IMR-90 (cell line): ENCODE data around the gene TMPRSS3. TPM values are rescaled to one million over a fixed set of nuclear protein-coding genes. Genes with fewer than 3 reads are reported as not detected.

Source experiments
- ATAC-seq: fragments of 200-7000 bp; cut with Tn5 transposase; 2 replicates; pipeline ENCODE4 v1.9.1; 2020; ENCODE audit warnings: low read depth, mild to moderate bottlenecking, moderate library complexity
- BruUV-seq: library from RNA; stranded (reverse); fragments of 400-500 nt; replicated peaks from 2 replicates; lab custom pipeline; 2021; lab: Mats Ljungman, UMichigan
- CTCF ChIA-PET: fragments of 300-600 bp; formaldehyde crosslinking; extraction: SDS; loops from one replicate; lab custom pipeline; 2021; ENCODE audit warnings: antibody characterized with exemption; lab: Yijun Ruan, JAX
- POLR2A ChIA-PET: fragments of 300-600 bp; sonication (Branson Sonifier 250); formaldehyde crosslinking; loops from one replicate; lab custom pipeline; 2022; ENCODE audit warnings: antibody characterized with exemption; ENCODE audit not compliant: unreplicated experiment; lab: Charles Lee
- DNase-seq: peaks from one replicate; pipeline ENCODE4 v3.0.0; 2013
- H2AFZ ChIP-seq: replicated peaks from 2 replicates; pipeline ENCODE3; 2013; ENCODE audit warnings: low read length, mild to moderate bottlenecking; ENCODE audit not compliant: poor library complexity
- H2AK5ac ChIP-seq: 2 replicates; pipeline ENCODE4 v1.6.1; 2013; ENCODE audit warnings: low read depth, low read length, inconsistent platforms
- H2AK9ac ChIP-seq: replicated peaks from 2 replicates; pipeline ENCODE3; 2013; ENCODE audit warnings: mild to moderate bottlenecking, low read depth, low read length, moderate library complexity; ENCODE audit not compliant: poor library complexity
- H2BK120ac ChIP-seq: 2 replicates; pipeline ENCODE4 v1.6.1; 2013; ENCODE audit warnings: low read depth, low read length, inconsistent platforms
- H2BK15ac ChIP-seq: 3 replicates; pipeline ENCODE4 v1.6.1; 2013; ENCODE audit warnings: low read depth, low read length, inconsistent platforms
- H2BK20ac ChIP-seq: 2 replicates; pipeline ENCODE4 v1.6.1; 2013; ENCODE audit warnings: low read depth, mild to moderate bottlenecking, inconsistent platforms, low read length, moderate library complexity
- H2BK5ac ChIP-seq: 2 replicates; pipeline ENCODE4 v1.6.1; 2013; ENCODE audit warnings: mild to moderate bottlenecking, low read depth, low read length, inconsistent platforms; ENCODE audit not compliant: poor library complexity, severe bottlenecking
- H3K14ac ChIP-seq: replicated peaks from 2 replicates; pipeline ENCODE4 v1.6.1; 2013; ENCODE audit warnings: low read depth, low read length, inconsistent platforms
- H3K18ac ChIP-seq: 2 replicates; pipeline ENCODE4 v1.6.1; 2013; ENCODE audit warnings: low read depth, low read length, control low read depth
- H3K23ac ChIP-seq: 2 replicates; pipeline ENCODE4 v1.6.1; 2013; ENCODE audit warnings: low read depth, low read length, inconsistent platforms
- H3K27ac ChIP-seq: 2 replicates; pipeline ENCODE4 v1.5.1; 2013; ENCODE audit warnings: mild to moderate bottlenecking, control low read depth, low read length; ENCODE audit not compliant: insufficient read depth
- H3K27me3 ChIP-seq: 2 replicates; pipeline ENCODE4 v1.6.1; 2013; ENCODE audit warnings: low read length; ENCODE audit not compliant: control insufficient read depth, insufficient read depth
- H3K36me3 ChIP-seq: 2 replicates; pipeline ENCODE4 v1.6.1; 2013; ENCODE audit warnings: low read length, mixed read lengths; ENCODE audit not compliant: control insufficient read depth, insufficient read depth
- H3K4ac ChIP-seq: 2 replicates; pipeline ENCODE4 v1.6.1; 2013; ENCODE audit warnings: low read depth, low read length, inconsistent platforms
- H3K4me1 ChIP-seq: 2 replicates; pipeline ENCODE4 v1.6.1; 2013; ENCODE audit warnings: low read length, mixed read lengths; ENCODE audit not compliant: control insufficient read depth, insufficient read depth
- H3K4me2 ChIP-seq: 2 replicates; pipeline ENCODE4 v1.6.1; 2013; ENCODE audit warnings: low read depth, mild to moderate bottlenecking, control low read depth, low read length, moderate library complexity
- H3K4me3 ChIP-seq: 2 replicates; pipeline ENCODE4 v1.5.1; 2013; ENCODE audit warnings: low read depth, mild to moderate bottlenecking, control low read depth, low read length, moderate library complexity; ENCODE audit not compliant: insufficient read depth
- H3K56ac ChIP-seq: 2 replicates; pipeline ENCODE4 v1.6.1; 2013; ENCODE audit warnings: low read length, inconsistent platforms; ENCODE audit not compliant: insufficient read depth; ENCODE audit errors: extremely low read depth
- H3K79me1 ChIP-seq, 2 experiments: 2 replicates each; pipeline ENCODE4 v1.6.1; 2013; ENCODE audit warnings: low read length in 2 of 2, inconsistent platforms in 1 of 2, low read depth in 1 of 2
- H3K9ac ChIP-seq: 2 replicates; pipeline ENCODE4 v1.6.1; 2013; ENCODE audit warnings: low read depth, low read length, control low read depth
- H3K9me1 ChIP-seq: 2 replicates; pipeline ENCODE4 v1.6.1; 2013; ENCODE audit warnings: low read length, inconsistent platforms; ENCODE audit not compliant: insufficient read depth
- H3K9me3 ChIP-seq: 2 replicates; pipeline ENCODE4 v1.6.1; 2013; ENCODE audit warnings: low read length; ENCODE audit not compliant: control insufficient read depth, insufficient read depth
- H4K20me1 ChIP-seq: 2 replicates; pipeline ENCODE4 v1.6.1; 2013; ENCODE audit warnings: low read length, inconsistent platforms; ENCODE audit not compliant: insufficient read depth
- H4K5ac ChIP-seq: 2 replicates; pipeline ENCODE4 v1.6.1; 2013; ENCODE audit warnings: mild to moderate bottlenecking, low read depth, low read length, control low read depth
- H4K8ac ChIP-seq, 2 experiments: 2 replicates each; pipeline ENCODE4 v1.6.1; 2013; ENCODE audit warnings: low read depth in 2 of 2, low read length in 2 of 2, control low read depth in 1 of 2, inconsistent platforms in 1 of 2
- H4K91ac ChIP-seq: 2 replicates; pipeline ENCODE4 v1.6.1; 2013; ENCODE audit warnings: low read depth, low read length, inconsistent platforms; ENCODE audit not compliant: insufficient read depth
- BHLHE40 ChIP-seq: fragments of 150-350 bp; IDR thresholded peaks from 2 replicates; pipeline ENCODE4 v1.6.1; 2016; ENCODE audit warnings: mild to moderate bottlenecking, low read depth, low read length
- CEBPB ChIP-seq: IDR thresholded peaks from 2 replicates; pipeline ENCODE4 v1.6.1; 2012; ENCODE audit warnings: low read depth, low read length, improper control_type of control experiment
- FOS ChIP-seq: fragments of 150-350 bp; IDR thresholded peaks from 2 replicates; pipeline ENCODE4 v1.6.1; 2016; ENCODE audit warnings: low read depth, low read length
- MXI1 ChIP-seq: IDR thresholded peaks from 2 replicates; pipeline ENCODE4 v1.6.1; 2012; ENCODE audit warnings: low read depth, mild to moderate bottlenecking, low read length, moderate library complexity, borderline replicate concordance
- RFX5 ChIP-seq: IDR thresholded peaks from 2 replicates; pipeline ENCODE4 v1.8.0; 2012; ENCODE audit warnings: low read depth, mild to moderate bottlenecking, low read length, moderate library complexity
- WGBS, 2 experiments: methylation state at CpG; one replicate each; pipeline versions ENCODE4 v1.1.5 to v1.1.7; 2013; ENCODE audit warnings: missing lambda C conversion rate in 2 of 2; ENCODE audit not compliant: insufficient read length in 1 of 2; ENCODE audit errors: extremely low coverage in 2 of 2; 5-methylcytosine and 5-hydroxymethylcytosine counted together
- dilution Hi-C: fragments of 300-500 bp; cut with HindIII; formaldehyde crosslinking; loops from one replicate; pipeline ENCODE4 v1.14.3; 2018; ENCODE audit warnings: low sequenced_read_pairs; ENCODE audit not compliant: unreplicated experiment
- in situ Hi-C: fragments of 300-500 bp; cut with MboI; formaldehyde crosslinking; loops from 3 replicates; pipeline ENCODE4 v1.14.3; 2019; ENCODE audit warnings: low sequenced_read_pairs, inconsistent platforms, mixed read lengths
- intact Hi-C: fragments of 100-400 bp; cut with micrococcal nuclease; formaldehyde crosslinking; loops from 2 replicates; pipeline ENCODE4 v1.10.0; 2022
- polyA plus RNA-seq, 3 experiments: library from polyadenylated mRNA; depleted of rRNA; stranded (reverse); fragments of >200 nt; gene quantifications; 2 replicates each; pipeline ENCODE4 v1.2.3, GENCODE V29; 2012; ENCODE audit warnings: low replicate concordance in 1 of 3
- total RNA-seq: library from RNA; depleted of rRNA; stranded (reverse); fragments of >200 nt; gene quantifications from 2 replicates; pipeline ENCODE4 v1.2.3, GENCODE V29; 2012

TMPRSS3 gene
- total and polyA plus RNA-seq, 2 of the 4 experiments (the other 2 are of a cell fraction): not detected

DNA sequence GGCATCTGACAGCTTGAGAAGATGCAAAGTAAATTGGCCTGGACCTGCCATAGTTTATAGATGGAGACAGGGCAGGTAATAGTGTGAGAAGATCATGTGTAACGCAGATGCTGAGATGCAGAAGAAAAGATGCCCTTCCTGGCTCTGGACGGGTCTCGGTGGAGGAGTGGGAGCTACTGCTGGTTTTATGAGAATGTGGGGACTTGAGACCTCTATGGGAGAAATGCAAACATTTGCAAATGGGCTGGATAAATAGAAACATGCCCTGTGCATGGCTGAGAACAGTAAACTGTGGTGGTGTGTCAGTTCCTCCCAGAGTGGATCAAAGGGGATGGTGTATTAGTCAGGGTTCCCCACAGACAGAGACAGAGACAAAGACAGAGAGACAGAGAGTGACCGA is 29.7 kb upstream of the TMPRSS3 start:
- peaks cover 14% of the 10 kb centered on the region for H3K27me3 ChIP-seq
- ATAC-seq (no peak), DNase-seq (no peak)
- H3K4me3 ChIP-seq: no peak overlapping the region
- no peak overlapping the region for H2AFZ ChIP-seq
- WGBS, 2 experiments: 73% methylated on average over 2 of the region's 4 CpGs; no CpG with 5 or more reads in 1 of the 2 experiments
- H4K8ac ChIP-seq: no peak overlapping the region
- no peak overlapping the region for H3K27ac ChIP-seq
- H3K4me2 ChIP-seq: no peak overlapping the region
- TF ChIP-seq RFX5: no peak
- TF ChIP-seq BHLHE40: no peak
- TF ChIP-seq FOS: no peak
- TF ChIP-seq CEBPB: no peak
- no peak for TF ChIP-seq MXI1
- no peak overlapping the region for H2BK15ac ChIP-seq
- no peak overlapping the region for H4K5ac ChIP-seq
- no peak overlapping the region for H2BK120ac ChIP-seq
- ChIA-PET CTCF (no interaction called here), POLR2A (no interaction called here)
- H3K4me1 ChIP-seq: no peaks in the 10 kb centered on the region
- intact Hi-C loops: no loop called here
- no peaks in the 10 kb centered on the region for H4K20me1 ChIP-seq
- in situ Hi-C loops: no loop called here
- H3K9me1 ChIP-seq: no peaks in the 10 kb centered on the region
- H2AK9ac ChIP-seq: no peak overlapping the region
- no peak overlapping the region for H2BK20ac ChIP-seq
- no peak overlapping the region for H2BK5ac ChIP-seq
- no peak overlapping the region for H3K14ac ChIP-seq
- BruUV-seq: no TSS peak
- no peaks in the 10 kb centered on the region for H3K9me3 ChIP-seq
- H3K4ac ChIP-seq: no peak overlapping the region
- no peak overlapping the region for H3K56ac ChIP-seq
- dilution Hi-C loops: no loop called here
- no peaks in the 10 kb centered on the region for H3K36me3 ChIP-seq
- no peak overlapping the region for H3K9ac ChIP-seq
- H2AK5ac ChIP-seq: no peak overlapping the region
- no peaks in the 10 kb centered on the region for H3K79me1 ChIP-seq
- H4K91ac ChIP-seq: no peak overlapping the region
- no peak overlapping the region for H3K23ac ChIP-seq
- H3K18ac ChIP-seq: no peak overlapping the region
